Natural killer cell (primary cell): ENCODE results near the gene SFSWAP. TPM values are rescaled to one million over a fixed set of nuclear protein-coding genes. Genes with fewer than 3 reads are reported as not detected.
"Not testable (repeated sequence)": the region's sequence is repeated elsewhere in the genome, so short reads cannot be mapped to it uniquely, and the experiment has no call there.

Experiments
- ATAC-seq, 3 donors: fragments of 150-1000 bp in 2 of 3; fragments of 200-7000 bp in 1 of 3; cut with Tn5 transposase; 1 replicate in 1 of 3; 2 replicates in 2 of 3; pipeline ENCODE4 v1.10.0; 2021; ENCODE audit warnings: mild to moderate bottlenecking in 2 of 3, moderate library complexity in 2 of 3
- DNase-seq, 2 donors: peaks; one replicate each; pipeline versions ENCODE4 v3.0.0 to v3.0.0-alpha.2; 2013 to 2021; ENCODE audit warnings: mixed read lengths in 1 of 2
- H3K27ac ChIP-seq: one replicate; pipeline ENCODE4 v1.5.1; 2013; ENCODE audit warnings: mild to moderate bottlenecking, low read length
- H3K27me3 ChIP-seq: one replicate; pipeline ENCODE4 v1.6.1; 2013; ENCODE audit warnings: low read length; ENCODE audit not compliant: control insufficient read depth, insufficient read depth
- H3K36me3 ChIP-seq: one replicate; pipeline ENCODE4 v1.6.1; 2013; ENCODE audit warnings: low read length; ENCODE audit not compliant: control insufficient read depth, insufficient read depth
- H3K4me1 ChIP-seq: one replicate; pipeline ENCODE4 v1.6.1; 2013; ENCODE audit warnings: low read length; ENCODE audit not compliant: control insufficient read depth, insufficient read depth
- H3K4me3 ChIP-seq: one replicate; pipeline ENCODE4 v1.5.1; 2013; ENCODE audit warnings: low read length
- H3K9me3 ChIP-seq: one replicate; pipeline ENCODE4 v1.6.1; 2013; ENCODE audit warnings: low read length; ENCODE audit not compliant: control insufficient read depth, insufficient read depth
- H3K27ac Mint-ChIP-seq, 2 donors: one replicate each; pipeline ENCODE4 v1.8.0; 2022; ENCODE audit warnings: mild to moderate bottlenecking in 2 of 2, mixed read lengths in 2 of 2, moderate library complexity in 1 of 2
- H3K27me3 Mint-ChIP-seq, 2 donors: one replicate each; pipeline ENCODE4 v1.8.0; 2022; ENCODE audit warnings: low read depth in 2 of 2, mixed read lengths in 2 of 2
- H3K36me3 Mint-ChIP-seq: one replicate; pipeline ENCODE4 v1.8.0; 2022; ENCODE audit warnings: mixed read lengths
- H3K4me1 Mint-ChIP-seq, 2 donors: one replicate each; pipeline ENCODE4 v1.8.0; 2022; ENCODE audit warnings: mixed read lengths in 2 of 2
- H3K4me3 Mint-ChIP-seq: one replicate; pipeline ENCODE4 v1.8.0; 2022; ENCODE audit warnings: mild to moderate bottlenecking, moderate library complexity, mixed read lengths
- H3K9me3 Mint-ChIP-seq, 2 donors: one replicate each; pipeline ENCODE4 v1.8.0; 2022; ENCODE audit warnings: mixed read lengths in 2 of 2
- WGBS: methylation state at CpG from one replicate; pipeline ENCODE4 v1.1.7; 2013; ENCODE audit warnings: missing lambda C conversion rate; ENCODE audit not compliant: insufficient coverage; 5-methylcytosine and 5-hydroxymethylcytosine counted together
- intact Hi-C: fragments of 100-400 bp; cut with micrococcal nuclease; formaldehyde crosslinking; loops from one replicate; pipeline ENCODE4 v1.14.2; 2022
- total RNA-seq, 4 donors: library from RNA; stranded (reverse); fragments of 120-200 nt in 1 of 4; gene quantifications; one replicate each; pipeline versions ENCODE4 v1.2.3 to v1.2.4, GENCODE V29; 2013 to 2022
- TF ChIP-seq, protein P1 (sequence below): fragments of 200-600 bp; IDR thresholded peaks from one replicate; pipeline ENCODE4 v1.8.0; 2022; ENCODE audit warnings: antibody characterized with exemption

Gene SFSWAP
- 100 to 1,000 TPM in 2 of 3 donors, 10 to 100 TPM in 1; 99.1 to 109 (median 102) TPM for total RNA-seq
- 54.7 TPM for total RNA-seq (2013)

DNA sequence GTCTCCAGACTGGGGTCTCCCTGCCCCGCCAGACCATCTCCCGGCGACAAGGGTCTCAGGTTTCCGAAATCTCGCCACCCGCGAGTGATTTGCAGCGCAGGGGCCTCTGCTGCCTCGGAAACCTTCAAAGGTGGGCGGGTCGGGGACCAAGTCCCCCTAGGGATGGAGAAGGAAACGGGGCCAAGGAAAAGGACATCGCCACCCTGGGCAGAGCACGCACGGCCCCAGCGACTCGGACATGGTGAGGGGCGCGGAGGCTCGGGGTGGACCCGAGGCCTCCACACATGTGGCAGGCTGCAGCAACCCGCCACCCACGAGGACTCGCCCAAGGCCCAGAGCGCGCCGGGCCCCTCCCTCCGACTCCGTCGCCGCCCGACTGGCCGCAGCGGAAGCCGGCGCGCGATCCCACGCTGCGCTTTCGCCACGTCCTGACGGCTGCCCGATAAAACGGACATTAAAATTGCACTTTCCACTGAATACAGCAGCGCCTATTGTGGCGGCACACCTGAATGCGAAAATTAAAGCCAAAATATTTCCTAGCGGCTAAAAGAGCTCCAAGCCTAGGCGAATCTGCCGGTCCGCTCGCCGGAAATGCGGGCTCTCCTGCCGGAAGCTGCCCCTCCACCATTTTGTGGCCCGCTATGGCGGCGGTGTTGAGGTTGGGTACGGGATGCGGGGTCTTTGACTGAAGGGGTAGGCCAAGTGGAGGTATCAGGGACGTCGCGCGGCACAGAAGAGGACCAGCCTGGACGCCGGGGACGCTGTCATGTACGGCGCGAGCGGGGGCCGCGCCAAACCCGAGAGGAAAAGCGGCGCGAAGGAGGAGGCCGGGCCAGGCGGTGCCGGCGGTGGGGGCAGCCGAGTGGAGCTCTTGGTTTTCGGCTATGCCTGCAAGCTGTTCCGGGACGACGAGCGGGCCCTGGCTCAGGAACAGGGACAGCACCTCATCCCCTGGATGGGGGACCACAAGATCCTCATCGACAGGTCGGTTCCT lies at the start of gene SFSWAP:
TSS of gene SFSWAP (plus strand) at position 627 of the 994 bp plus-strand sequence. CDS start at position 767, 140 bp downstream.
- H3K4me1 Mint-ChIP-seq, result peaks cover 14 to 32% of the 10 kb centered on the region in 2 donors
- H3K36me3 Mint-ChIP-seq, result peaks cover 15% of the 10 kb centered on the region
- H3K27me3 Mint-ChIP-seq, result peaks cover 0 to 2% of the 10 kb centered on the region in 2 donors
- ATAC-seq, result peak; percentile 90 to 92 (median 91)
- H3K4me3 Mint-ChIP-seq, result peak within 1 kb of the TSS; percentile 97
- H3K4me1 ChIP-seq, result peaks cover 21% of the 10 kb centered on the region
- WGBS, result under 1% methylated on average over 90 of the region's 90 CpGs
- peaks cover 19% of the 10 kb centered on the region for H3K36me3 ChIP-seq
- H3K9me3 ChIP-seq, result no peaks in the 10 kb centered on the region
- intact Hi-C loops, result loop anchor here (10.0 kb wide), 1 partner anchor 106 kb away; no protein-coding TSS in a partner anchor
- H3K27me3 ChIP-seq, result no peaks in the 10 kb centered on the region
- peak within 1 kb of the TSS; percentile 95 for H3K27ac ChIP-seq
- TF ChIP-seq, protein P1, sequence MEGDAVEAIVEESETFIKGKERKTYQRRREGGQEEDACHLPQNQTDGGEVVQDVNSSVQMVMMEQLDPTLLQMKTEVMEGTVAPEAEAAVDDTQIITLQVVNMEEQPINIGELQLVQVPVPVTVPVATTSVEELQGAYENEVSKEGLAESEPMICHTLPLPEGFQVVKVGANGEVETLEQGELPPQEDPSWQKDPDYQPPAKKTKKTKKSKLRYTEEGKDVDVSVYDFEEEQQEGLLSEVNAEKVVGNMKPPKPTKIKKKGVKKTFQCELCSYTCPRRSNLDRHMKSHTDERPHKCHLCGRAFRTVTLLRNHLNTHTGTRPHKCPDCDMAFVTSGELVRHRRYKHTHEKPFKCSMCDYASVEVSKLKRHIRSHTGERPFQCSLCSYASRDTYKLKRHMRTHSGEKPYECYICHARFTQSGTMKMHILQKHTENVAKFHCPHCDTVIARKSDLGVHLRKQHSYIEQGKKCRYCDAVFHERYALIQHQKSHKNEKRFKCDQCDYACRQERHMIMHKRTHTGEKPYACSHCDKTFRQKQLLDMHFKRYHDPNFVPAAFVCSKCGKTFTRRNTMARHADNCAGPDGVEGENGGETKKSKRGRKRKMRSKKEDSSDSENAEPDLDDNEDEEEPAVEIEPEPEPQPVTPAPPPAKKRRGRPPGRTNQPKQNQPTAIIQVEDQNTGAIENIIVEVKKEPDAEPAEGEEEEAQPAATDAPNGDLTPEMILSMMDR, result no peak
- peak; percentile 78 to 82 for DNase-seq
- peak within 1 kb of the TSS; percentile 93 to 97 for H3K27ac Mint-ChIP-seq
- H3K4me3 ChIP-seq, result peak within 1 kb of the TSS; percentile 95
- no peaks in the 10 kb centered on the region for H3K9me3 Mint-ChIP-seq

GRCh38 chr12:131661170-131661985 lies 49.5 kb upstream of the SFSWAP start:
- H3K4me3 ChIP-seq, result peak overlapping the region; percentile 16
- DNase-seq, result not testable (repeated sequence)

GRCh38 chr12:131661986-131662288 lies 49.0 kb upstream of the SFSWAP start:
- H3K9me3 Mint-ChIP-seq, H3K27ac ChIP-seq, H3K4me1 Mint-ChIP-seq, H3K36me3 Mint-ChIP-seq, H3K36me3 ChIP-seq, H3K9me3 ChIP-seq, H3K27me3 Mint-ChIP-seq, intact Hi-C loops, H3K27me3 ChIP-seq, H3K4me3 ChIP-seq, H3K27ac Mint-ChIP-seq, DNase-seq, H3K4me1 ChIP-seq: not testable (repeated sequence)
- peak in 2 of 3 donors; percentile 55 to 59 for ATAC-seq
- H3K4me3 Mint-ChIP-seq, result peak overlapping the region; percentile 82
- no CpG with 5 or more reads among the region's 28 CpGs for WGBS

More at GRCh38 chr12:131661170-131661985, 49.5 kb upstream of the SFSWAP start:
- H3K4me3 Mint-ChIP-seq, result peak overlapping the region; percentile 29
- intact Hi-C loops, H3K36me3 ChIP-seq, H3K27me3 ChIP-seq, H3K4me1 ChIP-seq, H3K36me3 Mint-ChIP-seq, H3K9me3 ChIP-seq, H3K27ac ChIP-seq, H3K27ac Mint-ChIP-seq, H3K27me3 Mint-ChIP-seq, H3K9me3 Mint-ChIP-seq, H3K4me1 Mint-ChIP-seq: not testable (repeated sequence)
- peak in 2 of 3 donors; percentile 52 to 58 for ATAC-seq
- WGBS, result 7% methylated on average over 7 of the region's 78 CpGs

GRCh38 chr12:131662346-131662745 lies 48.5 kb upstream of the SFSWAP start:
- intact Hi-C loops, result not testable (repeated sequence)

GRCh38 chr12:131665666-131666065 lies 45.2 kb upstream of the SFSWAP start:
- H3K9me3 Mint-ChIP-seq, H3K27ac ChIP-seq, H3K27me3 ChIP-seq, H3K4me1 ChIP-seq, H3K4me3 Mint-ChIP-seq, intact Hi-C loops, H3K4me1 Mint-ChIP-seq, H3K27ac Mint-ChIP-seq, ATAC-seq, H3K4me3 ChIP-seq, DNase-seq, H3K36me3 Mint-ChIP-seq, H3K9me3 ChIP-seq, H3K36me3 ChIP-seq: not testable (repeated sequence)
- H3K27me3 Mint-ChIP-seq, result peaks cover 0 to 11% of the 10 kb centered on the region in 2 donors
- 96% methylated on average over 16 of the region's 17 CpGs for WGBS

More at GRCh38 chr12:131662346-131662745, 48.5 kb upstream of the SFSWAP start:
- not testable (repeated sequence) for H3K27me3 Mint-ChIP-seq, H3K4me3 ChIP-seq, ATAC-seq, H3K9me3 ChIP-seq, H3K4me1 Mint-ChIP-seq, H3K27ac ChIP-seq, H3K4me1 ChIP-seq, H3K27me3 ChIP-seq, DNase-seq, H3K36me3 Mint-ChIP-seq, H3K27ac Mint-ChIP-seq, H3K9me3 Mint-ChIP-seq, H3K36me3 ChIP-seq
- 59% methylated on average over 8 of the region's 10 CpGs for WGBS
- H3K4me3 Mint-ChIP-seq, result peak overlapping the region; percentile 82

DNA sequence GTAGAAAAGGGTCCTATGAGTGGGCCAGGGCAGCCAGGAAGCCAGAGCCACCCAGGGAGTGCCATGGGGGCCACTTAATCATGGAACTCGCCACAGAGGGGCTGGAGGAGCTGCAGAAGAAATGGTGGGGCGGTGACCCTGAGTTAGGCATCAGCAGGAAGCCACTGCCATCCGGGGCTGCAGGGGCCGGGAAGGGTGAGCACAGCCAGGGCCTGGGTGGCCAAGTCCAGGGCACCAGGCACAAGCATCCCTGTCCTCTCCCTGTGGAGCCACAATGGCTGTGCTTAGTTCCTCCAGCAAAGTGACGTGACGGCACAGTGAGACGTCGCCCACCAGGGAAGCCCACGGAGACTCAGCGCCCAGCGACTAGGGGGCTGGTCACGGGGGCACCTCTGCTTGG lies 44.4 kb upstream of the SFSWAP start:
- H3K4me3 ChIP-seq, H3K4me1 Mint-ChIP-seq, H3K27me3 ChIP-seq, H3K9me3 Mint-ChIP-seq, H3K36me3 Mint-ChIP-seq, DNase-seq, H3K27ac ChIP-seq, H3K36me3 ChIP-seq, H3K9me3 ChIP-seq, H3K4me1 ChIP-seq, H3K4me3 Mint-ChIP-seq, ATAC-seq, intact Hi-C loops, H3K27ac Mint-ChIP-seq: not testable (repeated sequence)
- H3K27me3 Mint-ChIP-seq, result peaks cover 0 to 11% of the 10 kb centered on the region in 2 donors
- 85% methylated on average over 4 of the region's 12 CpGs for WGBS
